Fibroblast of lung (primary cell): ENCODE results near the gene ZFP64. TPM values are rescaled to one million over a fixed set of nuclear protein-coding genes. Genes with fewer than 3 reads are reported as not detected.

Experiments
- DNase-seq, 2 donors: peaks; one replicate each; pipeline versions ENCODE4 v3.0.0 to v3.0.0-alpha.2; 2010; ENCODE audit warnings: low read depth in 2 of 2
- H2AFZ ChIP-seq: 2 replicates; pipeline ENCODE4 v1.5.1; 2012; ENCODE audit warnings: low read length, control low read depth, inconsistent platforms
- H3K27ac ChIP-seq: 2 replicates; pipeline ENCODE4 v1.5.1; 2011; ENCODE audit warnings: low read length, control low read depth; ENCODE audit not compliant: insufficient read depth
- H3K27me3 ChIP-seq: 2 replicates; pipeline ENCODE4 v1.5.1; 2011; ENCODE audit warnings: mild to moderate bottlenecking, low read length; ENCODE audit not compliant: control insufficient read depth, insufficient read depth
- H3K36me3 ChIP-seq: 2 replicates; pipeline ENCODE4 v1.5.1; 2011; ENCODE audit warnings: low read length; ENCODE audit not compliant: control insufficient read depth, insufficient read depth
- H3K4me1 ChIP-seq: 2 replicates; pipeline ENCODE4 v1.5.1; 2011; ENCODE audit warnings: low read length; ENCODE audit not compliant: control insufficient read depth, insufficient read depth; ENCODE audit errors: extremely low read depth
- H3K4me2 ChIP-seq: 2 replicates; pipeline ENCODE4 v1.5.1; 2011; ENCODE audit warnings: low read length, control low read depth; ENCODE audit not compliant: insufficient read depth; ENCODE audit errors: extremely low read depth
- H3K4me3 ChIP-seq, 4 experiments: fragments of 200-600 bp in 1 of 4; sonication (generic) in 1 of 4; replicated peaks in 1 of 4; 2 replicates each; pipeline ENCODE4 v1.5.1; 2011 to 2016; ENCODE audit warnings: low read length in 4 of 4, low read depth in 3 of 4, mild to moderate bottlenecking in 3 of 4, control low read depth in 2 of 4, inconsistent platforms in 1 of 4, mixed read lengths in 1 of 4; ENCODE audit not compliant: insufficient read depth in 1 of 4; ENCODE audit errors: control extremely low read depth in 1 of 4
- H3K79me2 ChIP-seq: 2 replicates; pipeline ENCODE4 v1.5.1; 2012; ENCODE audit warnings: mild to moderate bottlenecking, low read length, inconsistent platforms; ENCODE audit not compliant: control insufficient read depth, insufficient read depth
- H3K9ac ChIP-seq: 2 replicates; pipeline ENCODE4 v1.5.1; 2011; ENCODE audit warnings: mild to moderate bottlenecking, low read length, control low read depth; ENCODE audit not compliant: insufficient read depth
- H3K9me3 ChIP-seq: 2 replicates; pipeline ENCODE4 v1.5.1; 2012; ENCODE audit warnings: low read depth, low read length; ENCODE audit not compliant: control insufficient read depth, insufficient read depth
- H4K20me1 ChIP-seq: 2 replicates; pipeline ENCODE4 v1.5.1; 2011; ENCODE audit warnings: low read length; ENCODE audit not compliant: control insufficient read depth, insufficient read depth; ENCODE audit errors: extremely low read depth
- CTCF ChIP-seq, 2 donors: IDR thresholded peaks in 1 of 2; conservative IDR thresholded peaks in 1 of 2; 1 replicate in 1 of 2; 2 replicates in 1 of 2; pipeline ENCODE4 v1.5.1; 2011 to 2012; ENCODE audit warnings: low read length in 2 of 2, control low read depth in 1 of 2, inconsistent platforms in 1 of 2, low read depth in 1 of 2, mild to moderate bottlenecking in 1 of 2
- EZH2 ChIP-seq: IDR thresholded peaks from 2 replicates; pipeline ENCODE4 v1.5.1; 2012; ENCODE audit warnings: low read length, control low read depth, mild to moderate bottlenecking; ENCODE audit errors: missing control alignments
- polyA plus RNA-seq, 2 donors: library from polyadenylated mRNA; depleted of rRNA in 1 of 2; stranded (reverse) in 1 of 2; unstranded in 1 of 2; fragments of >200 nt; gene quantifications; 2 replicates each; pipeline ENCODE4 v1.2.1, GENCODE V29; 2011 to 2012; ENCODE audit warnings: missing spikeins in 1 of 2
- total RNA-seq: library from RNA; depleted of rRNA; stranded (reverse); fragments of >200 nt; gene quantifications from 2 replicates; pipeline ENCODE4 v1.2.1, GENCODE V29; 2014

Gene ZFP64
- total and polyA plus RNA-seq, 2 donors (not counting 1 experiment from before 2014, with no cell fraction given): 14.7 to 15.0 TPM

- Histone ChIP-seq H3K9ac (no peak overlapping the region), H3K36me3 (peaks cover 5% of the 10 kb centered on the region), H2AFZ (no peak overlapping the region), H3K79me2 (no peaks in the 10 kb centered on the region), H3K4me1 (no peaks in the 10 kb centered on the region), H3K9me3 (no peaks in the 10 kb centered on the region), H3K4me2 (no peak overlapping the region), H3K27ac (no peak overlapping the region), H3K27me3 (no peaks in the 10 kb centered on the region), H4K20me1 (no peaks in the 10 kb centered on the region), H3K4me3 (no peak overlapping the region)
- no peak for DNase-seq
- TF ChIP-seq EZH2 (no peak), CTCF (conservative IDR thresholded peaks at IDR 0.05 in 1 of 2, IDR thresholded peaks at IDR 0.05 in 1 of 2; ENCODE audit: low read depth in 1 of 2, low read length in 2 of 2) (no peak)
Measured at GRCh38 chr20:52160621-52161204, 30.9 kb downstream of the ZFP64 start.

GRCh38 chr20:52160049-52160570 lies 31.5 kb downstream of the ZFP64 start:
- H2AFZ ChIP-seq: no peak overlapping the region
- H3K27ac ChIP-seq: no peak overlapping the region
- DNase-seq: no peak
- H3K4me1 ChIP-seq: no peaks in the 10 kb centered on the region
- no peaks in the 10 kb centered on the region for H3K9me3 ChIP-seq
- TF ChIP-seq CTCF (conservative IDR thresholded peaks at IDR 0.05 in 1 of 2, IDR thresholded peaks at IDR 0.05 in 1 of 2; ENCODE audit: low read depth in 1 of 2, low read length in 2 of 2) (no peak), EZH2 (no peak)
- H3K27me3 ChIP-seq: no peaks in the 10 kb centered on the region
- no peak overlapping the region for H3K4me2 ChIP-seq
- peaks cover 5% of the 10 kb centered on the region for H3K36me3 ChIP-seq
- H3K9ac ChIP-seq: no peak overlapping the region
- no peaks in the 10 kb centered on the region for H4K20me1 ChIP-seq
- H3K79me2 ChIP-seq: no peaks in the 10 kb centered on the region
- H3K4me3 ChIP-seq: no peak overlapping the region

- Histone ChIP-seq H4K20me1 (no peaks in the 10 kb centered on the region), H3K4me3 (no peak overlapping the region)
Measured at GRCh38 chr20:52154575-52154974, 37.0 kb downstream of the ZFP64 start.

More at GRCh38 chr20:52154575-52154974, 37.0 kb downstream of the ZFP64 start:
- H3K4me2 ChIP-seq: no peak overlapping the region
- H3K9ac ChIP-seq: no peak overlapping the region
- H3K4me1 ChIP-seq: no peaks in the 10 kb centered on the region
- TF ChIP-seq CTCF (conservative IDR thresholded peaks at IDR 0.05 in 1 of 2, IDR thresholded peaks at IDR 0.05 in 1 of 2; ENCODE audit: low read depth in 1 of 2, low read length in 2 of 2) (no peak), EZH2 (no peak)
- no peaks in the 10 kb centered on the region for H3K79me2 ChIP-seq
- H2AFZ ChIP-seq: no peak overlapping the region
- H3K27ac ChIP-seq: no peak overlapping the region
- no peaks in the 10 kb centered on the region for H3K27me3 ChIP-seq
- H3K9me3 ChIP-seq: no peaks in the 10 kb centered on the region
- no peak for DNase-seq
- peaks cover 4% of the 10 kb centered on the region for H3K36me3 ChIP-seq
